Testis (tissue), 3 donors: ENCODE measurements around the gene KCNIP1. TPM values are rescaled to one million over a fixed set of nuclear protein-coding genes. Genes with fewer than 3 reads are reported as not detected.
A peak's percentile ranks its signal among the peaks of the same experiment; 100 is the strongest.

Experiments used
- DNase-seq: peaks from one replicate; pipeline ENCODE4 v3.0.0-alpha.2; 2019
- H3K27ac ChIP-seq, 2 donors: fragments of 200-600 bp; sonication (generic); one replicate each; pipeline ENCODE4 v1.5.1; 2019
- H3K27me3 ChIP-seq: fragments of 200-600 bp; sonication (generic); one replicate; pipeline ENCODE4 v1.5.1; 2019
- H3K36me3 ChIP-seq: fragments of 200-600 bp; sonication (generic); one replicate; pipeline ENCODE4 v1.5.1; 2017; ENCODE audit warnings: low read depth; ENCODE audit errors: missing control alignments
- H3K4me1 ChIP-seq: fragments of 200-600 bp; sonication (generic); one replicate; pipeline ENCODE4 v1.5.1; 2019
- H3K4me3 ChIP-seq, 2 donors: fragments of 200-600 bp; sonication (generic); one replicate each; pipeline ENCODE4 v1.5.1; 2017 to 2019
- H3K9me3 ChIP-seq: fragments of 200-600 bp; sonication (generic); one replicate; pipeline ENCODE4 v1.5.1; 2017
- CTCF ChIP-seq, 3 experiments: fragments of 450-650 bp in 2 of 3; fragments of 200-600 bp in 1 of 3; sonication (generic) in 1 of 3; IDR thresholded peaks; one replicate each; pipeline ENCODE4 v1.5.1; 2016 to 2019; ENCODE audit warnings: antibody characterized with exemption in 3 of 3, mild to moderate bottlenecking in 2 of 3, moderate library complexity in 1 of 3
- POLR2A ChIP-seq: fragments of 450-650 bp; IDR thresholded peaks from one replicate; pipeline ENCODE4 v1.6.1; 2017; ENCODE audit warnings: antibody characterized with exemption, mild to moderate bottlenecking, moderate library complexity
- WGBS, 2 donors: methylation state at CpG; one replicate each; pipeline ENCODE4 v1.1.5; 2018; 5-methylcytosine and 5-hydroxymethylcytosine counted together
- intact Hi-C: fragments of 100-400 bp; cut with DNase I; formaldehyde crosslinking; loops from one replicate; pipeline ENCODE4 v1.15.1; 2023; ENCODE audit warnings: low total_unique reads
- polyA plus RNA-seq: library from polyadenylated mRNA; stranded (reverse); fragments of 350-450 nt; fragmentation: Illumina TruSeq; extraction: RNeasy Lipid Tissue Mini Kit (QIAGEN cat#74804); gene quantifications from one replicate; pipeline ENCODE4 v1.2.3, GENCODE V29; 2014; ENCODE audit warnings: low read depth, low replicate concordance; ENCODE audit not compliant: insufficient read depth
- total RNA-seq, 2 donors: library from RNA; depleted of rRNA; stranded (reverse); fragments of >200 nt; gene quantifications; one replicate each; pipeline ENCODE4 v1.2.3, GENCODE V29; 2016

KCNIP1 gene
- total and polyA plus RNA-seq, 3 donors from 2014 or later = 5.9 to 14.8 (median 13.4) TPM

GRCh38 chr5:170501361-170501760 is 2.5 kb upstream of the KCNIP1 start:
- H3K27ac ChIP-seq = no peak overlapping the region
- TF ChIP-seq CTCF (IDR thresholded peaks at IDR 0.05) (no peak), POLR2A (no peak)
- H3K36me3 ChIP-seq = no peaks in the 10 kb centered on the region
- intact Hi-C loops = no loop called here
- no peak for DNase-seq
- H3K9me3 ChIP-seq = no peaks in the 10 kb centered on the region
- H3K4me1 ChIP-seq = peaks cover 16% of the 10 kb centered on the region
- H3K4me3 ChIP-seq = no peak overlapping the region
- WGBS, 2 donors = 58 to 70% methylated on average over 1 of the region's 1 CpG
- H3K27me3 ChIP-seq = no peaks in the 10 kb centered on the region

GRCh38 chr5:170501931-170502330 is 1.9 kb upstream of the KCNIP1 start:
- H3K36me3 ChIP-seq = no peaks in the 10 kb centered on the region
- intact Hi-C loops = no loop called here
- H3K9me3 ChIP-seq = no peaks in the 10 kb centered on the region
- peaks cover 16% of the 10 kb centered on the region for H3K4me1 ChIP-seq
- TF ChIP-seq POLR2A (no peak), CTCF (IDR thresholded peaks at IDR 0.05) (no peak)
- no peaks in the 10 kb centered on the region for H3K27me3 ChIP-seq
- 80 to 100% methylated on average over 1 to 2 of the region's 2 CpGs for WGBS, 2 donors
- DNase-seq = no peak
- no peak overlapping the region for H3K4me3 ChIP-seq
- H3K27ac ChIP-seq = no peak overlapping the region

- intact Hi-C loops = no loop called here
- Histone ChIP-seq H3K4me3 (peak overlapping the region in 1 of 2 donors; percentile 44), H3K27me3 (no peaks in the 10 kb centered on the region), H3K4me1 (peaks cover 16% of the 10 kb centered on the region), H3K9me3 (no peaks in the 10 kb centered on the region), H3K27ac (no peak overlapping the region), H3K36me3 (no peaks in the 10 kb centered on the region)
- DNase-seq = no peak
- 48 to 68% methylated on average over 2 to 23 of the region's 23 CpGs for WGBS, 2 donors
- TF ChIP-seq CTCF (IDR thresholded peaks at IDR 0.05) = no peak
- TF ChIP-seq POLR2A = no peak
Observed at GRCh38 chr5:170504616-170505266, 921 bp downstream of the KCNIP1 start.

- no peak for TF ChIP-seq POLR2A
- no peak for TF ChIP-seq CTCF (IDR thresholded peaks at IDR 0.05)
- H3K27ac ChIP-seq = no peak overlapping the region
- DNase-seq = no peak
- no peaks in the 10 kb centered on the region for H3K36me3 ChIP-seq
- H3K27me3 ChIP-seq = no peaks in the 10 kb centered on the region
- 91 to 96% methylated on average over 3 to 5 of the region's 5 CpGs for WGBS, 2 donors
- no peak overlapping the region for H3K4me3 ChIP-seq
- H3K4me1 ChIP-seq = peaks cover 13% of the 10 kb centered on the region
- intact Hi-C loops = no loop called here
- H3K9me3 ChIP-seq = no peaks in the 10 kb centered on the region
Observed at GRCh38 chr5:170508036-170508435, 4.2 kb downstream of the KCNIP1 start.
